Activated CD8-positive, alpha-beta memory T cell treated with anti-CD3 and anti-CD28 coated beads for 4 hours (primary cell): ENCODE results near the gene GPBP1.
"Not testable (repeated sequence)": the region's sequence is repeated elsewhere in the genome, so short reads cannot be mapped to it uniquely, and the experiment has no call there.

Experiments used
- DNase-seq, 2 donors: peaks; one replicate each; pipeline ENCODE4 v3.0.0-alpha.2; 2020; ENCODE audit warnings: low read depth in 2 of 2

The GPBP1 gene, protein sequence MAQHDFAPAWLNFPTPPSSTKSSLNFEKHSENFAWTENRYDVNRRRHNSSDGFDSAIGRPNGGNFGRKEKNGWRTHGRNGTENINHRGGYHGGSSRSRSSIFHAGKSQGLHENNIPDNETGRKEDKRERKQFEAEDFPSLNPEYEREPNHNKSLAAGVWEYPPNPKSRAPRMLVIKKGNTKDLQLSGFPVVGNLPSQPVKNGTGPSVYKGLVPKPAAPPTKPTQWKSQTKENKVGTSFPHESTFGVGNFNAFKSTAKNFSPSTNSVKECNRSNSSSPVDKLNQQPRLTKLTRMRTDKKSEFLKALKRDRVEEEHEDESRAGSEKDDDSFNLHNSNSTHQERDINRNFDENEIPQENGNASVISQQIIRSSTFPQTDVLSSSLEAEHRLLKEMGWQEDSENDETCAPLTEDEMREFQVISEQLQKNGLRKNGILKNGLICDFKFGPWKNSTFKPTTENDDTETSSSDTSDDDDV

GRCh38 chr5:57173319-57174127 lies at the start of gene GPBP1:
TSS of gene GPBP1 (plus strand) at chr5:57174059. CDS start at chr5:57214131, 40,072 bp downstream.
- DNase-seq = peak; percentile 96

DNA sequence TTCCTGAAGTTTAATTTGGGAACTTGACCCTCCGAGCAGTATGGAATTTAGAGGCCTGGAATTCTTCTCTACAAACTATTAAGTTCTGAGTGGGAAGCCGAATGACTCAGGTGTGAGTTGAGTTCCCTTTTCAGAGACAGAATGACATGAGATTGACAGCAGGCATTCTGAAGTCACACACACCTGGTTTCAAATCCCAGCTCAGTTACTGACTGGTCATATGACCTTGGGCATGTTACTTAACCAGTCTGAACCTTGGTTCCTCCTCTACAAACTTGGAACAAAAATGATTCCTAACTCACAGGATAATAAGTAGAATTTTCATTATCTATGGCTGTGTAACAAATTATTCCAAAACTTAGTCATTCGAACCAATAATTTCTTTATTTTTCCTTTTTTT lies 45.5 kb upstream of the GPBP1 start:
- DNase-seq = no peak

DNA sequence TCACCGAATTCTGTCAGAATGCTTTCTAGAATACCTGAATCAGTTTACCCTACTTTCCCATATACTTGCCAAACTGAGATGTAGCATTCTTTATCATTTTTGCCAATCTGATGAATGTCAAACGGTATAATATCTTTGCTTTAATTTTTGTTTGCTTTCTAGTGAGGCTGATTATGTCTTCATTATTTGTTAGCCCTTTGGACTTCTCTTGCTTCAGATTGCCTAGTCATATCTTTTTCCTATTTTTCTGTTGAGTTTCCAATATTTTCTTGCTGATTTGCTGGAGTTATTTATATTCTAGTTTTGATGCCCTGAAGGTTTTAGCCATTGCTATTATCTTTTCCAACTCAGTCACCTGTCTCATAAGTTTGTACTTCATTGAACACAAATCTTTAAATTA lies 40.3 kb upstream of the GPBP1 start:
- DNase-seq = no peak

DNA sequence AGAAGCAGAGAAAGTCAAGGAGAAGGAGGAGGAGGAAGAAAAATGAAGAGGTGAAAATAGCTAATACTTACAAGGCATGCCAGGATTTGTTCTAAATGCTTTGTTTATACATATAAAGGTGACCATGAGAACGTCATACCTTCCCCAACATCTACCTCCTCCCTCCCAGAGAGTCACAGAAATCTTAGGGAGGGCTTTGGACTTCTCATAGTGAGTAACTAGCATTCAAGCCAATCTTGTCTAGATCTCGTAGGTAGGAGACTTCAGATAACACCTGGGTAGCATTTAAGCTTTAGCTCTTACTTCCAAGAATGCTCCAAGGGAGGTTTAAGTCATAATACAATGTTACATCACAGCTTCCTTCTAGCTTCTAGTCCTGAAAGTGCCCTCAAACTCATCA lies 36.5 kb upstream of the GPBP1 start:
- DNase-seq = no peak

GRCh38 chr5:57152316-57152715 lies 21.5 kb upstream of the GPBP1 start:
- no peak for DNase-seq

- DNase-seq = no peak
Measured at GRCh38 chr5:57155033-57155432, 18.8 kb upstream of the GPBP1 start.

GRCh38 chr5:57157131-57157530 lies 16.7 kb upstream of the GPBP1 start:
- DNase-seq = no peak

- no peak for DNase-seq
Measured at GRCh38 chr5:57157666-57158065, 16.2 kb upstream of the GPBP1 start.

DNA sequence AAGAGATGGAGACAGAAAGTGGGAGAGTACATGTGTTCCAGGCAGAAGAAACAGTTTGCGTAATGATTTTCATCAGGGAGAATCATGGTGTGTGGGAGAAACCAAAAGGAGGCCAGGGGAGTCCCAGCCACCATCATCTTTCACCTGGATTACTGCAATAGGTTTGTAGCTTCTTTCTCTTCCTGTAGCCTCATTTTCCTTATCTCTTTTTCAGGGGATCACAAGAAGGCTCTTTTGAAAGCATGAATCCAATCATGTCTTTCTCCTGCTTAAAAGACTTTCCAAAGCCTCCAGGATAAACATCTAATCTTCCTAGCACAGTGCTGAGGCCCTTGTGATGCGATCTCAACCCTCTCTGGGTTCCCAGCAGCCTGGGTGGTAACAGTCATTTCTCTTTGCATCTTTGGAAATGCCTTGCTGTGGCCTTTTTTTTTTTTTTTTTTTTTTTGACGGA lies 10.3 kb upstream of the GPBP1 start:
- DNase-seq = no peak

- DNase-seq = no peak
Measured at GRCh38 chr5:57164124-57164523, 9.7 kb upstream of the GPBP1 start.

DNA sequence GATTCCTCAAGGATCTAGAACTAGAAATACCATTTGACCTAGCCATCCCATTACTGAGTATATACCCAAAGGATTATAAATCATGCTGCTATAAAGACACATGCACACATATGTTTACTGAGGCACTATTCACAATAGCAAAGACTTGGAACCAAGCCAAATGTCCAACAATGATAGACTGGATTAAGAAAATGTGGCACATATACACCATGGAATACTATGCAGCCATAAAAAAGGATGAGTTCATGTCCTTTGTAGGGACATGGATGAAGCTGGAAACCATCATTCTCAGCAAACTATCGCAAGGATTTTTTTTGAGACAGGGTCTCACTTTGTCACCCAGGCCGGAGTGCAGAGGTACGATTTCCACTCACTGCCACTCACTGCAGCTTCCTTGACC lies 8.7 kb upstream of the GPBP1 start:
- DNase-seq = not testable (repeated sequence)

- no peak for DNase-seq
Measured at GRCh38 chr5:57166276-57166675, 7.6 kb upstream of the GPBP1 start.

DNA sequence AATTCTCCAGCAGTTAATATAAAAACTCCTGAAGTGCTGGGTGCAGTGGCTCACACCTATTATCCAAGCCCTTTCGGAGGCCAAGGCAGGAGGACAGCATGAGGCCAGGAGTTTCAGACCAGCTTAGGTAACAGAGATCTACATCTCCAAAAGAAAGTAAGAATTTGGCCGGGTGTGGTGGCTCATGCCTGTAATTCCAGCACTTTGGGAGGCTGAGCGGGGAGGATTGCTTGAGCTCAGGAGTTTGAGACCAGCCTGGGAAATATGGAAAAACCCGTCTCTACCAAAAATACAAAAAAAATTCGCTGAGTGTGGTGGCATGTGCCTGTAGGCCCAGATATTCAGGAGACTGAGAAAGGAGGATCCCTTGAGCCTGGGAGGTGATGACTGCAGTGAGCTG lies 6.7 kb upstream of the GPBP1 start:
- DNase-seq = no peak

GRCh38 chr5:57170116-57170515 lies 3.7 kb upstream of the GPBP1 start:
- not testable (repeated sequence) for DNase-seq

GRCh38 chr5:57171816-57172465 lies 1.9 kb upstream of the GPBP1 start:
- DNase-seq = no peak

GRCh38 chr5:57172466-57173318 lies 1.2 kb upstream of the GPBP1 start:
- no peak for DNase-seq

GRCh38 chr5:57174128-57174889 lies 450 bp downstream of the GPBP1 start:
- no peak for DNase-seq

DNA sequence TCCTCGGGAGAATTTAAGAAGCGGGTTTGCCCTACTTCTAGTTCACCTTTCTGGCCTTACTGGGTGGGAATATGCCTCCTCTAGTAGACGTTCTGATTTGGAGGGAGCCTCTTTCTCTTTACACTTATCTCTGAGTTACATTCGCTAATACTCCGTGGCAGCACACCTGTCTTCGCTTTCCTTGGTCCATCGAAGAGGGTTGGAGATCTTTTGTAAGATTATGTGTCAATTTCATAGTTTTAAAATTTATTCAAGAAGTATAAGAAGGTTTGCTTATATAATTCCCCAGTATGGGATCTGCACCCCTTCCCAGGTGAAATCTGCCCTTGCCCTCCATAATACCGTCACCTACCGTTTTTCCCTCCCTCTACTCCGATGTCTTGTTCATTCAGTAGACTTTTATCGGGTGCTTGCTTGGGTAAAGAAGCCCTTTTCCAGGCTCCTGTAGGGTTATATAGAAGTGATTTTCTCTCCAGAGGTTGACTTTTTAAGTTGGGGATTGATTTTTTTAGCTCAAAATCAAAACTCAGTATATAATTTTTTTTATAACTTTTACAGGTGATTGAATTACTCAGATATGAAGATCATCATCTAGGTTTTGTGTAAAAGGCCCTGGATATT lies 1.1 kb downstream of the GPBP1 start:
- DNase-seq = no peak

- DNase-seq = no peak
Measured at GRCh38 chr5:57175551-57176309, 1.9 kb downstream of the GPBP1 start.
